K562 (cell line): ENCODE results near the gene APC.

ENCODE experiments used
- SIN3A ChIP-seq, 2 experiments: fragments of 150-350 bp in 1 of 2; IDR thresholded peaks; 2 replicates each; pipeline ENCODE4 v1.6.1; 2011 to 2016; ENCODE audit warnings: borderline replicate concordance in 2 of 2, low read depth in 2 of 2, low read length in 2 of 2, mild to moderate bottlenecking in 2 of 2, moderate library complexity in 2 of 2; ENCODE audit not compliant: control insufficient read depth in 1 of 2
- ZNF23 ChIP-seq: fragments of 250-450 bp; sonication (Bioruptor Pico); IDR thresholded peaks from 2 replicates; pipeline ENCODE4 v1.4.0; 2020; ENCODE audit warnings: mild to moderate bottlenecking

- no peak for TF ChIP-seq SIN3A (IDR thresholded peaks at IDR 0.05; ENCODE audit: borderline replicate concordance in 2 of 2, control insufficient read depth in 1 of 2, low read depth in 2 of 2, low read length in 2 of 2)
- TF ChIP-seq ZNF23, result no peak
These were observed 138.7 kb downstream of the APC start for GRCh38 chr5:112876362-112876761.
